Keratinocyte (primary cell): ENCODE data around the gene STARD8. TPM values are rescaled to one million over a fixed set of nuclear protein-coding genes. Genes with fewer than 3 reads are reported as not detected.

Experiments
- DNase-seq: peaks from one replicate; pipeline ENCODE4 v3.0.0-alpha.2; 2011; ENCODE audit warnings: low read depth, missing footprints, low spot score
- FAIRE-seq: peaks from 2 replicates; lab custom pipeline; 2011; peaks lifted over from hg19 to GRCh38; lab: Jason Lieb, UNC
- H2AFZ ChIP-seq: 2 replicates; pipeline ENCODE4 v1.6.0; 2012; ENCODE audit warnings: low read length, control low read depth, inconsistent platforms; ENCODE audit not compliant: control insufficient read depth
- H3K27ac ChIP-seq: 2 replicates; pipeline ENCODE4 v1.5.1; 2011; ENCODE audit warnings: low read length; ENCODE audit not compliant: control insufficient read depth, insufficient read depth
- H3K27me3 ChIP-seq: 3 replicates; pipeline ENCODE4 v1.6.0; 2011; ENCODE audit warnings: low read length; ENCODE audit not compliant: control insufficient read depth, insufficient read depth; ENCODE audit errors: extremely low read depth
- H3K36me3 ChIP-seq, 2 experiments: 2 replicates in 1 of 2; 3 replicates in 1 of 2; pipeline ENCODE4 v1.5.1; 2011; ENCODE audit warnings: low read length in 2 of 2, mild to moderate bottlenecking in 1 of 2; ENCODE audit not compliant: control insufficient read depth in 2 of 2, insufficient read depth in 2 of 2; ENCODE audit errors: extremely low read depth in 1 of 2
- H3K4me1 ChIP-seq: 3 replicates; pipeline ENCODE4 v1.5.1; 2011; ENCODE audit warnings: low read length; ENCODE audit not compliant: control insufficient read depth, insufficient read depth; ENCODE audit errors: extremely low read depth
- H3K4me2 ChIP-seq: 3 replicates; pipeline ENCODE4 v1.6.0; 2011; ENCODE audit warnings: low read depth, low read length; ENCODE audit not compliant: control insufficient read depth, insufficient read depth; ENCODE audit errors: extremely low read depth
- H3K4me3 ChIP-seq, 3 experiments: fragments of 200-600 bp in 1 of 3; sonication (generic) in 1 of 3; 2 replicates in 2 of 3; 3 replicates in 1 of 3; pipeline ENCODE4 v1.5.1; 2011 to 2016; ENCODE audit warnings: low read length in 3 of 3, mild to moderate bottlenecking in 3 of 3, control low read depth in 2 of 3, inconsistent platforms in 1 of 3, low read depth in 1 of 3, mixed read lengths in 1 of 3, mixed run types in 1 of 3, moderate library complexity in 1 of 3; ENCODE audit not compliant: control insufficient read depth in 2 of 3, insufficient read depth in 2 of 3; ENCODE audit errors: extremely low read depth in 1 of 3
- H3K79me2 ChIP-seq: 2 replicates; pipeline ENCODE4 v1.6.0; 2012; ENCODE audit warnings: low read length; ENCODE audit not compliant: control insufficient read depth, insufficient read depth
- H3K9ac ChIP-seq: 3 replicates; pipeline ENCODE4 v1.6.0; 2011; ENCODE audit warnings: low read length; ENCODE audit not compliant: control insufficient read depth, insufficient read depth; ENCODE audit errors: extremely low read depth
- H3K9me1 ChIP-seq: 3 replicates; pipeline ENCODE4 v1.6.0; 2011; ENCODE audit warnings: low read length; ENCODE audit not compliant: control insufficient read depth, insufficient read depth; ENCODE audit errors: extremely low read depth
- H3K9me3 ChIP-seq: 2 replicates; pipeline ENCODE4 v1.5.1; 2012; ENCODE audit warnings: low read depth, low read length; ENCODE audit not compliant: control insufficient read depth
- H4K20me1 ChIP-seq: 3 replicates; pipeline ENCODE4 v1.6.0; 2011; ENCODE audit warnings: low read length; ENCODE audit not compliant: control insufficient read depth, insufficient read depth; ENCODE audit errors: extremely low read depth
- CTCF ChIP-seq, 3 experiments: IDR thresholded peaks in 1 of 3; conservative IDR thresholded peaks in 1 of 3; optimal IDR thresholded peaks in 1 of 3; 2 replicates in 2 of 3; 3 replicates in 1 of 3; pipeline versions ENCODE3 to v1.5.1; 2011; ENCODE audit warnings: low read length in 3 of 3, mild to moderate bottlenecking in 3 of 3, moderate library complexity in 2 of 3, control low read depth in 1 of 3, inconsistent platforms in 1 of 3; ENCODE audit not compliant: insufficient read depth in 2 of 3; ENCODE audit errors: extremely low read depth in 1 of 3
- EZH2 ChIP-seq: IDR thresholded peaks from one replicate; pipeline ENCODE4 v1.6.1; 2012; ENCODE audit warnings: inconsistent platforms, mild to moderate bottlenecking, low read length, moderate library complexity
- dilution Hi-C: fragments of 300-500 bp; cut with MboI; formaldehyde crosslinking; loops from one replicate; pipeline ENCODE4 v1.7.0; 2020; ENCODE audit warnings: low sequenced_read_pairs; ENCODE audit not compliant: extremely low pct_ligation_motif_present
- polyA plus RNA-seq, 5 experiments: library from polyadenylated mRNA; depleted of rRNA in 3 of 5; stranded (reverse) in 3 of 5; stranded (forward) in 1 of 5; unstranded in 1 of 5; fragments of >200 nt; gene quantifications; 1 replicate in 1 of 5; 2 replicates in 3 of 5; 3 replicates in 1 of 5; pipeline versions ENCODE4 v1.2.1 to v1.2.3, GENCODE V29; 2011 to 2012; ENCODE audit warnings: missing spikeins in 2 of 5, low read depth in 1 of 5, low replicate concordance in 1 of 5

The STARD8 gene
- polyA plus RNA-seq, 1 donor (not counting 4 experiments of a cell fraction or from before 2014, with no cell fraction given), result 0.07 TPM

GRCh38 chrX:68717196-68717595 is 69.7 kb downstream of the STARD8 start:
- Histone ChIP-seq H3K4me3 (no peak overlapping the region), H3K36me3 (no peaks in the 10 kb centered on the region), H3K4me1 (no peaks in the 10 kb centered on the region), H3K9ac (no peak overlapping the region), H3K79me2 (no peaks in the 10 kb centered on the region), H2AFZ (no peak overlapping the region), H3K9me3 (no peaks in the 10 kb centered on the region), H3K27me3 (no peaks in the 10 kb centered on the region), H3K9me1 (no peaks in the 10 kb centered on the region), H4K20me1 (no peaks in the 10 kb centered on the region), H3K4me2 (no peak overlapping the region), H3K27ac (no peak overlapping the region)
- no peak for TF ChIP-seq EZH2
- no peak for TF ChIP-seq CTCF (optimal IDR thresholded peaks at IDR 0.05 in 1 of 3, IDR thresholded peaks at IDR 0.05 in 1 of 3, conservative IDR thresholded peaks at IDR 0.05 in 1 of 3; ENCODE audit: extremely low read depth in 1 of 3, insufficient read depth in 2 of 3, low read length in 3 of 3)
- DNase-seq, result no peak
- no peak for FAIRE-seq
- dilution Hi-C loops, result no loop called here

GRCh38 chrX:68717663-68718442 is 70.4 kb downstream of the STARD8 start:
- no peak overlapping the region for H3K9ac ChIP-seq
- TF ChIP-seq CTCF (optimal IDR thresholded peaks at IDR 0.05 in 1 of 3, IDR thresholded peaks at IDR 0.05 in 1 of 3, conservative IDR thresholded peaks at IDR 0.05 in 1 of 3; ENCODE audit: extremely low read depth in 1 of 3, insufficient read depth in 2 of 3, low read length in 3 of 3), result no peak
- TF ChIP-seq EZH2, result no peak
- H3K4me1 ChIP-seq, result no peaks in the 10 kb centered on the region
- dilution Hi-C loops, result no loop called here
- H3K27ac ChIP-seq, result no peak overlapping the region
- no peaks in the 10 kb centered on the region for H3K27me3 ChIP-seq
- H3K36me3 ChIP-seq, result no peaks in the 10 kb centered on the region
- H3K4me2 ChIP-seq, result no peak overlapping the region
- DNase-seq, result no peak
- H3K9me1 ChIP-seq, result no peaks in the 10 kb centered on the region
- no peaks in the 10 kb centered on the region for H4K20me1 ChIP-seq
- no peaks in the 10 kb centered on the region for H3K79me2 ChIP-seq
- H3K4me3 ChIP-seq, result no peak overlapping the region
- no peak overlapping the region for H2AFZ ChIP-seq
- no peak for FAIRE-seq
- no peaks in the 10 kb centered on the region for H3K9me3 ChIP-seq
